H1 (cell line): ENCODE data around the gene SPATA32.

ENCODE experiments used
- CTCF ChIP-seq, 3 experiments: IDR thresholded peaks; 1 replicate in 2 of 3; 2 replicates in 1 of 3; pipeline versions ENCODE4 v1.5.1 to v1.6.1; 2011; ENCODE audit warnings: low read length in 3 of 3, mild to moderate bottlenecking in 3 of 3, inconsistent platforms in 2 of 3, low read depth in 1 of 3, moderate library complexity in 1 of 3; ENCODE audit not compliant: insufficient read depth in 1 of 3; ENCODE audit errors: control extremely low read depth in 1 of 3
- EZH2 ChIP-seq: fragments of 200-600 bp; sonication (generic); IDR thresholded peaks from 2 replicates; pipeline ENCODE4 v1.7.1; 2012; ENCODE audit warnings: low read depth, mild to moderate bottlenecking, moderate library complexity, low read length, inconsistent platforms; ENCODE audit not compliant: severe bottlenecking
- JUN ChIP-seq: IDR thresholded peaks from 2 replicates; pipeline ENCODE4 v1.6.1; 2011; ENCODE audit warnings: low read depth, mild to moderate bottlenecking, improper control_type of control experiment, low read length
- POLR2A ChIP-seq, 2 experiments: IDR thresholded peaks; 1 replicate in 1 of 2; 2 replicates in 1 of 2; pipeline ENCODE4 v1.6.1; 2011; ENCODE audit warnings: low read depth in 2 of 2, low read length in 2 of 2, mild to moderate bottlenecking in 2 of 2; ENCODE audit errors: control extremely low read depth in 1 of 2
- SIX5 ChIP-seq: IDR thresholded peaks from 2 replicates; pipeline ENCODE4 v1.6.1; 2011; ENCODE audit warnings: mild to moderate bottlenecking, low read depth, low read length
- TAF1 ChIP-seq: IDR thresholded peaks from 2 replicates; pipeline ENCODE4 v1.6.1; 2011; ENCODE audit warnings: mild to moderate bottlenecking, low read depth, low read length
- ZNF274 ChIP-seq: IDR thresholded peaks from 2 replicates; pipeline ENCODE4 v1.7.0; 2012; ENCODE audit warnings: low read length, borderline replicate concordance; ENCODE audit errors: extremely low read depth
- TF ChIP-seq, protein P1 (sequence below): IDR thresholded peaks from 2 replicates; pipeline ENCODE4 v1.6.1; 2012; ENCODE audit warnings: inconsistent platforms

DNA sequence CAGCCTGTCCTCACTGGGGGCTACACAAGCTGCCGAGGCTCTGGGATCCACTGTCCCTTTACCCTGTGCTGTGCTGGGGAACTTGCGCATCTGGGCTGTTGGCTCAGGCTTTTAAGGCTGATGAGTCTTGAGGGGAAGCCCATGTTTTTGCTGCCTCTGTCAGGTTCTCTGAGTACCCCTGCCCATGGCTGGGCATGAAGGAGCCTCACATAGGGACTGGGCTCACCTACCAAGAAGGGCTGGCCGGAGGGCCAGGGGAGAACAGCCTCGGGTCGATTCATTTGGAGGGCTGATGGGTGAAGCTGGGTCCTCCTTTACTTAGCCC is 25.6 kb downstream of the SPATA32 start:
- no peak for TF ChIP-seq JUN
- TF ChIP-seq POLR2A (IDR thresholded peaks at IDR 0.05; ENCODE audit: control extremely low read depth in 1 of 2, low read depth in 2 of 2, low read length in 2 of 2) = no peak
- no peak for TF ChIP-seq TAF1
- TF ChIP-seq CTCF (IDR thresholded peaks at IDR 0.05; ENCODE audit: control extremely low read depth in 1 of 3, insufficient read depth in 1 of 3, low read depth in 1 of 3, low read length in 3 of 3) = no peak
- no peak for TF ChIP-seq EZH2
- no peak for TF ChIP-seq ZNF274
- no peak for TF ChIP-seq SIX5
- TF ChIP-seq, protein P1, sequence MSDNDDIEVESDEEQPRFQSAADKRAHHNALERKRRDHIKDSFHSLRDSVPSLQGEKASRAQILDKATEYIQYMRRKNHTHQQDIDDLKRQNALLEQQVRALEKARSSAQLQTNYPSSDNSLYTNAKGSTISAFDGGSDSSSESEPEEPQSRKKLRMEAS = no peak
